HG03159 (cell line): Measurements from ENCODE around the gene LINGO1.

Experiments
- ATAC-seq: cut with Tn5 transposase; IDR thresholded peaks from one replicate; pipeline ENCODE4 v1.9.1; 2021; ENCODE audit warnings: mild to moderate bottlenecking, moderate library complexity; ENCODE audit not compliant: unreplicated experiment

The LINGO1 gene

GRCh38 chr15:77657634-77658238 lies 25.0 kb upstream of the LINGO1 start:
- ATAC-seq = no peak

DNA sequence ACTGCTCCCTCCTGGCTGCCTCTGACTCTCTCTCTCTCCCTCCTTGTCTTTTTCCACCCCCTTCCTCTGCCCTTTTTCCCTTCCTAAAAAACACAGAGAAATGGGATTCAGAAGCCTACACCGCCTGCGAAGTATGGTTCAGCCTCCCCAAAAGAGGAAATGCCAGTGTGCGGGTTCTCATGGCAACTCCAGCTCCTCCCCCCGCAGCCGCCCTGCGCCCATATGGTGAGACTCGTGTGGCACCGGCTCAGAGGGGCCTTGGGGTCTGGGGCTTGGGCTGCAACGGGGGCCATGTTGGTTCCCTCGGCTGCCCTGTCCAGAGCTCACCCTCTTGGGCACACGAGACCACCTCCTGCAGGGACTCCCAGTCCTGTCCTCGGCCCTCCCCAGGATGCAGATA lies 23.6 kb upstream of the LINGO1 start:
- ATAC-seq = no peak

DNA sequence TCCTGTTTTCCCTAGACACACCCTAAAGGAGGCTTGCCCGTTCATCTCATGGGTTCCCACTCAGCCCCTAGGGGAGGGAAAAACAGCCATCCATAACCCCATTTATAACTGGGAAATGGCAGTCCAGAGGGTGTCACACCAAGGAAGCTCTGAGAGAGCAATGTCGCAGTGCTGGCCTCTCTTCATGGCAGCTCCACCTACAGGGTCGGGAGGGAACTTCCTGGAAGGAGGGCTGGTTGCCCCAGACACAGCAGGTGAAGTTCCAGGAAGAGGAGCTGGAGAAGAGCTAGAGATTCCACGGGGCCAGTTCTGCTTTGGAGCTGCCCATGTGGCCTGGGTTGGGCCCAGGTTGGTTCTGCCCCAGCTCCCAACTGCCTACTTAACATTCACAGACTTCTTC lies 22.3 kb upstream of the LINGO1 start:
- no peak for ATAC-seq

DNA sequence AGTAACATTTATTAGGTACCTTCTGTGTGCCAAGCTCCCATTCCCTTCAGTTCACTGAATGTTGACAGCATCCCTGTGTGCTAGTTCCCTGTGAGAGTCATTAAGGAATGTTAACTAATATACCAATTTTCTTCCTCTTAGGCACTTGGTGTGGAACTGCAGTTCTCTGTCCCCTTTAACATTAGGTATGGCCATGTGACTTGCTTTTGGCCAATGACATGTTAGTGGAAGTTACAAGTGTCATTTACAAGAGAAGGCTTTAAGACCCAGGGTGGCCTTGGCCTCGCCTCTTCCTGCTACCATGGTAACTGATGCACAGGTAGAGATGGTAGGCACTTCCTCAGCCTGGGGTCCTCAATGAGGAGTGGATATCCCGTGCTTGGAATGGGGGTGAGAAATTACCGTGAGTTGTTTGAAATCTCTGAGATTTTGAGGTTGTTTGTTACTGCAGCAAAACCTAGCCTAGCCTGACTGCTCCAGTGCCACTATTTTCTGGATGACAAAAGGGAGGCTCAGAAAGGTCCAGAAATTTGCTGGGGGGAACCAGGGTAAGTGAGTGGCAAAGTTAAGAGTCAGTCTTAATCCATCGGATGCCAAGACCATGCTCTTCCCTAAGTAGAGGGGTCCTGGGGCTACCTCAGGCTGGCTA lies 21.2 kb upstream of the LINGO1 start:
- no peak for ATAC-seq

GRCh38 chr15:77650265-77650664 lies 17.6 kb upstream of the LINGO1 start:
- no peak for ATAC-seq

DNA sequence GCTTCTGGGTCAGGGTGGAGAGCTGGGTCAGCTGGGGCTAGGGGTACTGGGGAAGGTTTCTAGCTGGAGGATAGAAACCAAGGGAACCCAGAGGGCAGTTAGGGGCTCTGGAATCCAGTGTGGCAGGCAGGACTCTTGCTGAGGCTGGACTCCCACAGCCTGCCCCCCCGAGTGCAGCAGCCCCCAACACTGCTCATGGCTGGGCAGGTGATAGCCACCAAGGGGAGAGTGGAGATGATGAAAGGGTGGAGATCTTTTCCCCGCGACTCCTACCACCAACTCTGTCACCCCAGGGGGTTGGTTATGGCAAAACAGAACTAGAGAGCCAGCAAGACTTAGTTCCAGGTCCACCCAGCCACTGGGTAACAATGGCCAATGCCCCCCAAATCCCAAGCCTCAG lies 16.9 kb upstream of the LINGO1 start:
- no peak for ATAC-seq

GRCh38 chr15:77649017-77649416 lies 16.3 kb upstream of the LINGO1 start:
- ATAC-seq = no peak

- no peak for ATAC-seq
Measured at GRCh38 chr15:77647961-77648360, 15.2 kb upstream of the LINGO1 start.

DNA sequence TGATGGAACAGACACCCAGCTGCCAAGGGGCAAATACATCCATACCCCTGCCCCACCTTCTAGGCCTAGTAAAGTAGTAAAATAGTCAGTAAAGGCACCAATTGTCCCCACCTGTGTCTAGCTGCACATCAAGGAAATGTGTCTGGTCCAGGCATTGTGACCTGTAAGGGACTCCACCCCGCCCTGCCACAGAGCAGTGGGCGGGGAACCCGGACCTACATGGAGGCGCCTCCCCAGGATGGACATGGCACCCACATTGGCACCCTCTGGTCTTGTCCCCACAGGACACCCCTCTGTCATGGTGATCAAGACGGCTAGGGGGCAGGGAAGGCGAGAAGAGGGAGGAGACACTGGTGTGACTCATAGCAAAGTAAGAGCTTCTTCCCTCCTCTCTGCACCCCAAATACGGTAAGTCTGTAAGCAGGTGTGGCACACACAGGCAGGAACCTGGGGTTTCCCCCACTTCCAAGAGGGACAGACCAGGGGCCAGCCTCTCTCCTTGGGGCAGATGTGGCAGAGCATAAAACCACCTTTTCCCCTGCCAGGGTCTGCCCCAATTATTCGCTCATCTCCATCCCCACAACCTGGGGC lies 13.5 kb upstream of the LINGO1 start:
- ATAC-seq = no peak

- ATAC-seq = no peak
Measured at GRCh38 chr15:77645602-77646001, 12.9 kb upstream of the LINGO1 start.

GRCh38 chr15:77644543-77645247 lies 12.0 kb upstream of the LINGO1 start:
- ATAC-seq = no peak

DNA sequence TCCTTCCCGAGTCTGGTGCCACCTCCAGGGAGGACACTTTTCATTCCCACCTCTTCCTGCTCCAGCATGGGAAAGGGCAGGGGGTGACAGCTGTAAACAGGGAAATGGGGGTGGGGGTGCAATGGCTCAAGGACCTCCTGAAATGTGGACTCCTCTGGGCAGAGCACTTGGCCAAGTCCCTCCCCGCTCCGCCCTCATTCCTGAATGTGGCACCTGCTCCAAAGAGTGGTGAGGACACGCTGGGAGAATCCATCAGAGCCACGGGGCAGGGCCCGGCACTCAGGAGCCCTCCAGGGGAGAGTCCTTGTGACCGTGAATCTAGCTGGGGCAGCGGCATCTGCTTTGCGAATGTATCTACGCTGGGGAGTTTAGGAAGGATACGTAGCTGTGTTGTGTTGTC lies 11.1 kb upstream of the LINGO1 start:
- ATAC-seq = no peak

DNA sequence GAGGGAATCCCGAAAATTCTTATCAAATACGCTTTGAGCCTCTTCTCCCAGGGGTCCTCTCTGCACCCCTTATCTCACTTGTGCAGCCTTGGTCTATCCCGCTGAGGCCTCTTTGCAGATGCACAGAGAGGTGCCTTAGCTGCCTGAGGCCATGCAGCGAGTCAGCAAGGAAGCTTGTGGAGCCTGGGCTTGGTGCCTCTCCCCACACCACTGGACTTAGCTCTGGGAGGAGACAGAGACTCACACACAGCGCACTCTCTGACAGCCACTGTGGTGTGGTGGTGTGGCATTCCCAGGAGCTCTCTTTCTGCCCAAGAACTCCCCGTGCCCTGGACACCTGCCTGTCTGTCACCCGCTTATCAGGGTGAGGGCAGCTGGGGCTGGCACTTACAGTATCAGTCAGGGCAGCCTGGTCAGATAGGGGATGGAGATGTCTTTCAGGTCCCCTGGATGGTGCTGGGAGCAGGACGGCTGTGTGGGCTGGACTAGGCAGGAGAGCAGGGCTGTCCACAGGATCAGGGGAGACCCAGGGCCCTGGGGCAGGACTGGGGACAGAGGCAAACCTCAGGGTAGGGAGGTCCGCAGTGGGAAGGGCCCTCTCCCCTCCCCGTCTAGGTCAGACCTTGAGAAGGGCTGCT lies 10.2 kb upstream of the LINGO1 start:
- no peak for ATAC-seq

GRCh38 chr15:77641999-77642398 lies 9.3 kb upstream of the LINGO1 start:
- no peak for ATAC-seq

GRCh38 chr15:77640615-77641014 lies 7.9 kb upstream of the LINGO1 start:
- no peak for ATAC-seq

- no peak for ATAC-seq
Measured at GRCh38 chr15:77639431-77639830, 6.7 kb upstream of the LINGO1 start.

GRCh38 chr15:77637851-77638692 lies 5.4 kb upstream of the LINGO1 start:
- no peak for ATAC-seq

DNA sequence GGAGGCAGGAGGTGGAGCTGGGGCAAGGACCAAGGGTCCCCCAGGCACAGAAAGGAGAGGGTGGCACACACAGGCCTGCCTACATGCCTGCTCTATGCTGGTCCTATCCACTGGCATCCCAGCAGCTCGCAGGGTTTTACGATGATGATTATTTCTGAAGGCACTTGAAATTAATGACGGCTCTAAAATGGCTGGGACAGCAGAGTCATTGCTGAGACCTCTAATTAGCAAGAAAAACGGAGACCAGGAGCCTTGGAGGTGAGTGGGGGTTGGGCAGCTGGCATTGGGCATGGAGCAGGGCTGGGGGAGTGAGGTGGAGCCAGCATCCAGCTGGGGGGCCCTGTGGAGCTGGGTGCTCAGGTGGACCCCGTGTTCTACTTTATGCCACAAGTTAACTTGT lies 3.5 kb upstream of the LINGO1 start:
- ATAC-seq = no peak

DNA sequence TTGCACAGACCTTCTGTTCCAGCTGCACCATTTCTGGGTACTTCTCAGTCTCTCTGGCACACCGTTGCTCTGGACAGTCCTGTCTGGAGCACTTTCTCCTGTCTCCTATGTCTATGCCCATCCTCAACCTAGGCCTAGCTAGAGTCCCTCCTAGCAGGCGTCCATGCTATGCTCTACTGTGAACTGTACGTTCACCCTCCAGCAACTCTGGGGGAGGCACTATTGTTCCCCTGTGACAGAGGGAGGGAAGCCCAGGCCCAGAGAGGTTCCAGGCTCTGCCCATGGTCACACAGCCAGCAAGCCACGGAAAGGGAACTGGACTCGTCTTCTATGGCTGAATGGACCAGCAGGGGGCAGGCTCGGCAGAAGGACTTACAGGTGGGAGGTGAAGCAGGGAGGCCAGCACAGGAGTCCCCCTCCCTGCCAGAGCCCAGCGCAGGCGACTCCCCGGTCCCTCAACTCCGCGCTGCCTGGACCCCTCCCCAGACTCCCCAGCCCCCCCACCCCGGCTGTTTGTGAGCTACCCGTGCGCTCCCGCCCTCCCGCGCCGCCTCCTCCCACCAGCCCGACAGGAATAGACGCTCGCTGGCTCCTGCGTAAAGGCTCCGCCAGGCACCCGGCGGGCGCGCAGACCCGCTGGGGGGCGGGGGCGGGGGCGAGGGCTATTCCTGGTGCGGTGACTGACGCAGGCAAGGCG lies 1.7 kb upstream of the LINGO1 start:
- no peak for ATAC-seq

GRCh38 chr15:77633913-77634265 lies 1.2 kb upstream of the LINGO1 start:
- ATAC-seq = no peak
